ENCODE results near the gene DNAJB6.

The DNAJB6 gene

GRCh38 chr7:157457355-157458253, 120.8 kb downstream of the DNAJB6 start:
- DNase-seq, result peak in 2 of 10 donors; percentile 62 to 70
- intact Hi-C loops (cut with DNase I), result no loop called here

DNA sequence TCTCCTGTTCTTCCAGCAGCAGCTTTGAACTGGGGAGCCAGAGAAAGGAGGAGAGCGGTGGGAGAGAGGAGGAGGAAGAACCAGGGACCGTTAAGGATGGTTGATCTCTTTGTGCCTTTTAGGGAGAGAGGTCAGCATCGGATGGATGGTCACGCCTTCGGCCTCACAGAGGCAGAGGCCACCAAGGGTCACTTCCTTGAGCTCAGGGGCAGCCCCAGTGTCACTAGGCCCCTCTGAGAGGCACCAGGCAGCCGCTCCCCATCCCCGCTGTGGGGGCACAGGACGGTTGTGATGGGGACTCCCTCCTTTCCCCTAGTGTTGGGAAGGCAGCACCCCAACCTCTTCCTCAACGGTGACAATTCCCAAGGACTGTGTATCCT, 121.4 kb downstream of the DNAJB6 start:
- intact Hi-C loops (cut with DNase I), result no loop called here
- peak in 2 of 10 donors; percentile 24 to 73 for DNase-seq

DNA sequence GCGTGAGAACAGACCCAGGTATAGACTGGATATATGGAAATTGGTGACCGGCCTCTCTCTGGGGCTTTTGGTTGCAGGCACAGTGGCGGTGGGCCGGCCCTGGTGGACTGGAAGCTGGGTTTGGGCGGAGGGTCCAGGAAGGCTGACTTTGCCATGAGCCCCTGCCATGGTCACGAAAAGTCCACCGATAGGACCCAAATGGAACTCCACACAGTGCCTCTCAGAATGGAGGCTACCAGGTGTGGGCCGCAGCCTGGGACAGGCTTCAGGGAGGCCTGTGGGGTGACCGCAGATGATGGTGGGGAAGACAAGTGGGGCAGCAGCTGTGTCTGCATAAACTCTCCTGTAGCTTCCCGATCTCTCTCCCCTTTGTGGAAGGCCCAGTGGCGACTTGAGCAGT, 123.2 kb downstream of the DNAJB6 start:
- peak in 2 of 10 donors; percentile 49 for DNase-seq
- intact Hi-C loops (cut with DNase I), result no loop called here

- peak in 2 of 10 donors; percentile 30 to 35 for DNase-seq
- intact Hi-C loops (cut with DNase I), result no loop called here
Measured at GRCh38 chr7:157460721-157461120, 123.9 kb downstream of the DNAJB6 start.

DNA sequence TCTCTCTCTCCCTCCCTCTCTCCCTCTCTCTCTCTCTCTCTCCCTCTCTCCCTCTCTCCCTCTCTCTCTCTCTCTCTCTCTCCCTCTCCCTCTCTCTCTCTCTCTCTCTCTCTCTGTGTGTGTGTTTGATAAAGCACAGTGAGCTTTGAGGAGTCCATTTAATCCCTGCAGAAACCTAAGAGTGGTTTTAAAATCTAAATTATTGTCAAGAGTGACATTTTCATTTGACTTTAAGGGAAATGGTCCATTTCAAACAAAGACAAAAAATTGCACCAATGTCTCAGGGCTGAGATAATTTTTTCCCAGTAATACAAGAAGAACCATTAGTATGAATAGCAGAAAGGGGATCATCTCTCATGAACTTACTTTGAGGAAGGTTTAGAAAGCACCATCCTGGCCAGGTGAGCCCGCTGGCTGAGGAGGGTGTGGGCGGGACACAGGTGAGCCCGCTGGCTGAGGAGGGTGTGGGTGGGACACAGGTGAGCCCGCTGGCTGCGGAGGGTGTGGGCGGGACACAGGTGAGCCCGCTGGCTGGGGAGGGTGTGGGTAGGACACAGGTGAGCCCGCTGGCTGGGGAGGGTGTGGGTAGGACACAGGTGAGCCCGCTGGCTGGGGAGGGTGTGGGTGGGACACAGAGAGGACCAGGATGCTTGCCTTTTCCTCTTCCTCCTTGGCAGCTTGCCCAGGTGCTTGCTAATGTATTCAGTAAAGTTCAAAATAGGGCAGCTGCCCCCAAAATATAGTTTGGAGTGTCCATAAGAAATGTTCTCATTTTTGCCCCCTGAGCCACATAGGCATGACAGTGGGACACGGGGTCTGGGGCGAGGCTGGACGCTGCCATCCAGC, 125.0 kb downstream of the DNAJB6 start:
- intact Hi-C loops (cut with DNase I), result no loop called here
- peak in 2 of 10 donors; percentile 38 to 59 for DNase-seq

GRCh38 chr7:157462419-157462771, 125.6 kb downstream of the DNAJB6 start:
- peak in 2 of 10 donors; percentile 53 to 86 for DNase-seq
- intact Hi-C loops (cut with DNase I), result no loop called here

GRCh38 chr7:157462840-157463239, 126.0 kb downstream of the DNAJB6 start:
- intact Hi-C loops (cut with DNase I), result no loop called here
- DNase-seq, result peak in 2 of 10 donors; percentile 18 to 58

DNA sequence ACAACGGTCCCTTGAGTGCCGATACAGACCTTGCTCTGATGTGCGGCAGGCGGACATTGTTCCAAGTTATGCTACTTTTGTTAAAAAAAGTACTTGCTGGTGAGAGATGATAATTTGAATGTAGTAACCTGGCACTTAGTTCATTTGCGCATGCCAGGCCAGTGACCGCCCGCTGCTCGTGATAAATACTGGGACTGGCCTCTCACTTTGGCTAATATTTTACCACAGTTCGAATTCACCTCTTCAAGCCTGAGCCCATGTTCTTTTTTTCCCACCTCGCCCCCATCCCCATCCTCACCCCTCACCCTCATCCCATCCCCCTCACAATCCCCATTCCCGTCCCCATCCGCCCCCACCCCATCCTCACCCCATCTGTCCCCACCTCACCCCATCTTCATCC, 126.4 kb downstream of the DNAJB6 start:
- intact Hi-C loops (cut with DNase I), result no loop called here
- DNase-seq, result peak in 1 of 10 donors; percentile 34

GRCh38 chr7:157464111-157464970, 127.5 kb downstream of the DNAJB6 start:
- DNase-seq, result peak in 5 of 10 donors; percentile 38 to 86 (median 69)
- intact Hi-C loops (cut with DNase I), result no loop called here

- DNase-seq, result peak in 2 of 10 donors; percentile 59 to 71
- intact Hi-C loops (cut with DNase I), result no loop called here
Measured at GRCh38 chr7:157464971-157465886, 128.4 kb downstream of the DNAJB6 start.

DNA sequence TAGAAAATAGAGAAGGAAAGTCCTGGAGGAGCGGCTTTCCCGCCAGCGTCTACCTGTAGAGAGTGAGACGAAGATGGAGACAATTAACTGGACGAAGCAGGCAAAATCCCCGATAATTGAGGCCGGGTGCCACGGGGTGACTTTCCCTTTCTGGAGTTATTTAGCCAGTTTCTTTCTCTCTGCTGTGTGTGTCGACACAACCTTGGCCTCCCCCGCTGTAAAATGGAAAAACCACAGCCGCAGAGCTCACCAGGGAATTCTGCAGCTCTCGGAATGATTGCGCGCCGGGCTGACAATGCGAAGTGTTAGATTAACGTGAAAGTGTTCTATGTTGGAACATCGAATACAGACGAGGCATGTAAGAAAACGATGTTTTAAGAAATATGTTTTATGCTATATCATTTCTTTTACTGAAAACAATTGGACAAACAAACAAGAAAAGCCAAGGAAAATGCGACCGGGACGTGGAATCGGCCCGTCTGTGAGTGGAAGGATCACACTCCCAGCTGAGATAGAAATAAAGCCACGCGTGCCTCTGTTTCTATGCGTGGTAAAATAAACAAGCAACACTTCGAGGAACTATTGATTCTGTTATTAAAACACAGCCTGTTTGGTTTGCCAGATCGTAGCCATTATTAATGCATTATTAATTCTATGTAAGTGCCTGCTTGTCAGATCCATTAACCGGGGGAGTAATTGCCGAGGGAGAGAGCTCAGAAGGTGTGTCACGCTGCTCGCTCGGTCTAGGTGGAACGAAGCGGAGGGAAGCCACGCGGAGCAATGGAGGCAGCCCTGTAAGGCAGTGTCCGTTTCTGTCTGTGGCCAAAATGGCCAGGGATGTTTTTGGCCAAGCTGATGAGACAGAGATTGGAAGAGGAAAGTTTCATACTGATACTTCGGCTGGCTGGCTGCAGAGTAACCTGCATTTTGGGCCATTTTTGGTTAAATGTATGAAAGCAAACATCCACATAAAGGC, 129.4 kb downstream of the DNAJB6 start:
- peak in 1 of 10 donors; percentile 48 for DNase-seq
- intact Hi-C loops (cut with DNase I), result no loop called here

- intact Hi-C loops (cut with DNase I), result no loop called here
- DNase-seq, result peak in 1 of 10 donors; percentile 43
Measured at GRCh38 chr7:157466867-157467261, 130.1 kb downstream of the DNAJB6 start.

Data from posterior cingulate gyrus (tissue), 11 donors.